B cell (primary cell): ENCODE results near the gene USH2A. TPM values are rescaled to one million over a fixed set of nuclear protein-coding genes. Genes with fewer than 3 reads are reported as not detected.

Experiments used
- ATAC-seq: fragments of 200-7000 bp; cut with Tn5 transposase; one replicate; pipeline ENCODE4 v1.10.0; 2021; ENCODE audit warnings: low read depth, mild to moderate bottlenecking, moderate number of reproducible peaks, moderate library complexity
- CTCF ChIA-PET: fragments of 350-600 bp; sonication (Branson Sonifier 250); formaldehyde crosslinking; loops from one replicate; lab custom pipeline; 2021; ENCODE audit warnings: antibody characterized with exemption, inconsistent platforms; lab: Charles Lee
- POLR2A ChIA-PET: fragments of 350-600 bp; sonication (Branson Sonifier 250); formaldehyde crosslinking; loops from one replicate; lab custom pipeline; 2021; ENCODE audit warnings: antibody characterized with exemption; lab: Charles Lee
- DNase-seq: peaks from one replicate; pipeline ENCODE4 v3.0.0; 2013
- H2AFZ ChIP-seq: 2 replicates; pipeline ENCODE4 v1.6.1; 2012; ENCODE audit warnings: mild to moderate bottlenecking, low read depth, low read length; ENCODE audit not compliant: insufficient read depth, poor library complexity, severe bottlenecking
- H3K27ac ChIP-seq, 2 donors: 1 replicate in 1 of 2; 2 replicates in 1 of 2; pipeline ENCODE4 v1.5.1; 2012 to 2013; ENCODE audit warnings: low read length in 2 of 2, mild to moderate bottlenecking in 2 of 2, moderate library complexity in 1 of 2
- H3K27me3 ChIP-seq, 4 experiments: fragments of 200-600 bp in 1 of 4; sonication (generic) in 1 of 4; replicated peaks in 1 of 4; 1 replicate in 2 of 4; 2 replicates in 2 of 4; pipeline versions ENCODE4 v1.6.1 to v1.7.0; 2013 to 2016; ENCODE audit warnings: low read length in 3 of 4, mild to moderate bottlenecking in 2 of 4, mixed read lengths in 1 of 4, moderate library complexity in 1 of 4; ENCODE audit not compliant: insufficient read depth in 4 of 4, control insufficient read depth in 3 of 4; ENCODE audit errors: control extremely low read depth in 1 of 4
- H3K36me3 ChIP-seq, 2 experiments: replicated peaks in 1 of 2; 1 replicate in 1 of 2; 2 replicates in 1 of 2; pipeline versions ENCODE4 v1.6.1 to v1.7.1; 2013; ENCODE audit warnings: low read length in 1 of 2; ENCODE audit not compliant: insufficient read depth in 2 of 2, control insufficient read depth in 1 of 2; ENCODE audit errors: control extremely low read depth in 1 of 2, extremely low read depth in 1 of 2
- H3K4me1 ChIP-seq, 2 donors: fragments of 200-600 bp in 1 of 2; sonication (generic) in 1 of 2; 1 replicate in 1 of 2; 2 replicates in 1 of 2; pipeline versions ENCODE4 v1.5.1 to v1.6.1; 2013 to 2017; ENCODE audit warnings: low read length in 2 of 2; ENCODE audit not compliant: control insufficient read depth in 2 of 2, insufficient read depth in 2 of 2
- H3K4me2 ChIP-seq: replicated peaks from 2 replicates; pipeline ENCODE3; 2012; ENCODE audit warnings: mild to moderate bottlenecking, low read depth, low read length; ENCODE audit not compliant: poor library complexity, severe bottlenecking
- H3K4me3 ChIP-seq, 5 experiments: fragments of 200-600 bp in 1 of 5; sonication (generic) in 1 of 5; 1 replicate in 3 of 5; 2 replicates in 2 of 5; pipeline versions ENCODE4 v1.5.1 to v1.7.0; 2011 to 2016; ENCODE audit warnings: low read length in 4 of 5, mild to moderate bottlenecking in 4 of 5, low read depth in 2 of 5, control low read depth in 1 of 5, moderate library complexity in 1 of 5; ENCODE audit not compliant: insufficient read depth in 1 of 5; ENCODE audit errors: control extremely low read depth in 1 of 5, extremely low read depth in 1 of 5
- H3K79me2 ChIP-seq: fragments of 200-600 bp; sonication (generic); one replicate; pipeline ENCODE4 v1.6.0; 2016; ENCODE audit warnings: low read length; ENCODE audit not compliant: control insufficient read depth, insufficient read depth
- H3K9ac ChIP-seq: fragments of 200-600 bp; sonication (generic); 2 replicates; pipeline ENCODE4 v1.6.1; 2017; ENCODE audit warnings: mild to moderate bottlenecking, low read length, moderate library complexity
- H3K9me3 ChIP-seq, 3 donors: one replicate each; pipeline versions ENCODE4 v1.6.1 to v1.7.1; 2013; ENCODE audit warnings: low read length in 2 of 3; ENCODE audit not compliant: control insufficient read depth in 2 of 3, insufficient read depth in 1 of 3; ENCODE audit errors: control extremely low read depth in 1 of 3
- H4K20me1 ChIP-seq: 2 replicates; pipeline ENCODE4 v1.6.0; 2012; ENCODE audit warnings: mild to moderate bottlenecking, low read length; ENCODE audit not compliant: insufficient read depth, control insufficient read depth, poor library complexity, severe bottlenecking
- H3K27ac Mint-ChIP-seq: one replicate; pipeline ENCODE4 v1.8.0; 2021; ENCODE audit warnings: mixed read lengths
- H3K27me3 Mint-ChIP-seq: one replicate; pipeline ENCODE4 v1.8.0; 2021; ENCODE audit warnings: mixed read lengths
- H3K4me1 Mint-ChIP-seq: one replicate; pipeline ENCODE4 v1.8.0; 2021; ENCODE audit warnings: mixed read lengths
- H3K4me3 Mint-ChIP-seq: one replicate; pipeline ENCODE4 v1.8.0; 2021; ENCODE audit warnings: mixed read lengths
- H3K9me3 Mint-ChIP-seq: one replicate; pipeline ENCODE4 v1.8.0; 2022; ENCODE audit warnings: mixed read lengths; ENCODE audit not compliant: insufficient read depth
- EZH2 ChIP-seq: IDR thresholded peaks from 2 replicates; pipeline ENCODE4 v1.6.1; 2012; ENCODE audit warnings: borderline replicate concordance, low read depth, mild to moderate bottlenecking, moderate library complexity, low read length; ENCODE audit not compliant: insufficient read depth, poor library complexity, severe bottlenecking
- WGBS: methylation state at CpG from one replicate; pipeline ENCODE4 v1.1.5; 2013; ENCODE audit warnings: missing lambda C conversion rate; ENCODE audit not compliant: insufficient coverage; 5-methylcytosine and 5-hydroxymethylcytosine counted together
- intact Hi-C: fragments of 100-400 bp; cut with micrococcal nuclease; formaldehyde crosslinking; loops from one replicate; pipeline ENCODE4 v1.10.0; 2022
- polyA plus RNA-seq: library from polyadenylated mRNA; depleted of rRNA; stranded (reverse); fragments of >200 nt; gene quantifications from 2 replicates; pipeline ENCODE4 v1.2.3, GENCODE V29; 2012
- total RNA-seq, 2 donors: library from RNA; stranded (reverse); fragments of 120-200 nt in 1 of 2; gene quantifications; 1 replicate in 1 of 2; 2 replicates in 1 of 2; pipeline versions ENCODE4 v1.2.3 to v1.2.4, GENCODE V29; 2013 to 2022
- TF ChIP-seq, protein P1 (sequence below): fragments of 200-600 bp; IDR thresholded peaks from one replicate; pipeline ENCODE4 v1.8.0; 2022; ENCODE audit warnings: antibody characterized with exemption, mild to moderate bottlenecking

USH2A gene
- total and polyA plus RNA-seq, 2 donors (not counting 1 experiment from before 2014, with no cell fraction given) = 0.01 TPM; not detected in 1

DNA sequence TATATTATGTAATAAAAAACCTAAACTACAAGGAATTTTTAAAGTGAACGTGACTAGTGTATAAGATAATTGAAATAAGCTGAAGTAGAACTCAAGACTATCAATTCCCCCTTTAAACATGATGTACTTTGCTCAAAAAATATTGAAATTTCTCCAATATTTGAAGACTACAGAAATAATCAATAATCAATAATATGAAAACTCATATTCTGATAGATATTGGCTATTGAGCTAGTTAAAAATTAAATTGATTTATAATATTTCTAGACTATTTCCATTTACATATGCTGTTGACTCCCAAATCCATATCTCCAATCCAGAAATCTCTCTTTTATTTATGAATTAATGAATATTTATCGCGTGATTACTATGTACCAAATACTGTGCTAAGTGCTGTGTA is 133.2 kb downstream of the USH2A start:
- Histone ChIP-seq H3K36me3 (no peaks in the 10 kb centered on the region), H3K4me3 (no peak overlapping the region), H3K4me1 (no peaks in the 10 kb centered on the region), H3K27ac (no peak overlapping the region), H3K9me3 (peaks cover 0 to 10% (median 0%) of the 10 kb centered on the region in 3 donors), H3K4me2 (no peak overlapping the region), H4K20me1 (no peaks in the 10 kb centered on the region), H2AFZ (no peak overlapping the region), H3K9ac (no peak overlapping the region), H3K27me3 (no peaks in the 10 kb centered on the region), H3K79me2 (no peaks in the 10 kb centered on the region)
- intact Hi-C loops = no loop called here
- ATAC-seq (no peak), DNase-seq (no peak)
- no CpG with 5 or more reads among the region's 3 CpGs for WGBS
- no peak overlapping the region for H3K4me3 Mint-ChIP-seq
- peaks cover 7% of the 10 kb centered on the region for H3K9me3 Mint-ChIP-seq
- ChIA-PET CTCF (no interaction called here), POLR2A (no interaction called here)
- no peak overlapping the region for H3K27ac Mint-ChIP-seq
- no peaks in the 10 kb centered on the region for H3K27me3 Mint-ChIP-seq
- no peaks in the 10 kb centered on the region for H3K4me1 Mint-ChIP-seq
- TF ChIP-seq EZH2 = no peak
- TF ChIP-seq, protein P1, sequence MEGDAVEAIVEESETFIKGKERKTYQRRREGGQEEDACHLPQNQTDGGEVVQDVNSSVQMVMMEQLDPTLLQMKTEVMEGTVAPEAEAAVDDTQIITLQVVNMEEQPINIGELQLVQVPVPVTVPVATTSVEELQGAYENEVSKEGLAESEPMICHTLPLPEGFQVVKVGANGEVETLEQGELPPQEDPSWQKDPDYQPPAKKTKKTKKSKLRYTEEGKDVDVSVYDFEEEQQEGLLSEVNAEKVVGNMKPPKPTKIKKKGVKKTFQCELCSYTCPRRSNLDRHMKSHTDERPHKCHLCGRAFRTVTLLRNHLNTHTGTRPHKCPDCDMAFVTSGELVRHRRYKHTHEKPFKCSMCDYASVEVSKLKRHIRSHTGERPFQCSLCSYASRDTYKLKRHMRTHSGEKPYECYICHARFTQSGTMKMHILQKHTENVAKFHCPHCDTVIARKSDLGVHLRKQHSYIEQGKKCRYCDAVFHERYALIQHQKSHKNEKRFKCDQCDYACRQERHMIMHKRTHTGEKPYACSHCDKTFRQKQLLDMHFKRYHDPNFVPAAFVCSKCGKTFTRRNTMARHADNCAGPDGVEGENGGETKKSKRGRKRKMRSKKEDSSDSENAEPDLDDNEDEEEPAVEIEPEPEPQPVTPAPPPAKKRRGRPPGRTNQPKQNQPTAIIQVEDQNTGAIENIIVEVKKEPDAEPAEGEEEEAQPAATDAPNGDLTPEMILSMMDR = no peak

DNA sequence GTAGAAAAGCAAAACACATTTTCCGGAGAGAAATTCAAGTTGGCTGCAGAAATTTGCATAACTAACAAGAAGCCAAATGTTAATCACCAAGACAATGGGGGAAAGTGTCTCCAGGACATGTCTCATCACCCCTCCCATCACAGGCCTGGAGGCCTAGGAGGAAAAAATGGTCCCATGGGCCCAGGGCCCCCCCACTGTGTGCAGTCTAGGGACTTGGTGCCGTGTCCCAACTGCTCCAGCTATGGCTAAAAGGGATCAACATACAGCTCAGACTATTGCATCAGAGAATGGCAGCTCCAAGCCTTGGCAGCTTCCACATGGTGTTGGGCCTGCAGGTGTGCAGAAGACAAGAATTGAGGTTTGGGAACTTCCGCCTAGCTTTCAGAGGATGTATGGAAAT is 138.2 kb downstream of the USH2A start:
- H3K4me3 Mint-ChIP-seq = no peak overlapping the region
- Histone ChIP-seq H3K4me2 (no peak overlapping the region), H2AFZ (no peak overlapping the region), H3K9me3 (peaks cover 0 to 16% (median 0%) of the 10 kb centered on the region in 3 donors), H3K79me2 (no peaks in the 10 kb centered on the region), H3K27ac (no peak overlapping the region), H3K9ac (no peak overlapping the region), H3K4me3 (no peak overlapping the region), H3K36me3 (no peaks in the 10 kb centered on the region), H4K20me1 (no peaks in the 10 kb centered on the region), H3K4me1 (no peaks in the 10 kb centered on the region), H3K27me3 (no peaks in the 10 kb centered on the region)
- CTCF ChIA-PET = no interaction called here
- no peaks in the 10 kb centered on the region for H3K27me3 Mint-ChIP-seq
- 100% methylated on average over 2 of the region's 3 CpGs for WGBS
- no peaks in the 10 kb centered on the region for H3K4me1 Mint-ChIP-seq
- intact Hi-C loops = no loop called here
- POLR2A ChIA-PET = no interaction called here
- TF ChIP-seq EZH2 = no peak
- TF ChIP-seq, protein P1 = no peak
- peaks cover 7% of the 10 kb centered on the region for H3K9me3 Mint-ChIP-seq
- ATAC-seq (no peak), DNase-seq (no peak)
- H3K27ac Mint-ChIP-seq = no peak overlapping the region
